NCI-H345 treated with DMSO at 0.1 percent for 48 hours (cell line): ENCODE results near the gene PTPRK.

ENCODE experiments used
- DNase-seq: peaks from one replicate; lab custom pipeline; 2025; ENCODE audit not compliant: unreplicated experiment; lab: John Stamatoyannopoulos, UW

PTPRK gene

GRCh38 chr6:128395596-128395995 lies 124.8 kb downstream of the PTPRK start:
- no peak for DNase-seq

GRCh38 chr6:128395188-128395587 lies 125.2 kb downstream of the PTPRK start:
- DNase-seq: no peak

- DNase-seq: no peak
These were observed 126.2 kb downstream of the PTPRK start for GRCh38 chr6:128394167-128394566.

GRCh38 chr6:128389820-128390534 lies 130.4 kb downstream of the PTPRK start:
- no peak for DNase-seq

- DNase-seq: no peak
These were observed 132.0 kb downstream of the PTPRK start for GRCh38 chr6:128388380-128388779.

- DNase-seq: no peak
These were observed 139.5 kb downstream of the PTPRK start for GRCh38 chr6:128380891-128381290.

GRCh38 chr6:128379577-128379976 lies 140.8 kb downstream of the PTPRK start:
- no peak for DNase-seq

GRCh38 chr6:128376952-128377503 lies 143.4 kb downstream of the PTPRK start:
- DNase-seq: no peak

- no peak for DNase-seq
These were observed 149.3 kb downstream of the PTPRK start for GRCh38 chr6:128371136-128371535.

- no peak for DNase-seq
These were observed 150.3 kb downstream of the PTPRK start for GRCh38 chr6:128370072-128370471.

- no peak for DNase-seq
These were observed 152.0 kb downstream of the PTPRK start for GRCh38 chr6:128368213-128368944.

GRCh38 chr6:128367437-128367836 lies 153.0 kb downstream of the PTPRK start:
- DNase-seq: no peak

GRCh38 chr6:128365520-128366160 lies 154.8 kb downstream of the PTPRK start:
- DNase-seq: no peak

- DNase-seq: no peak
These were observed 155.5 kb downstream of the PTPRK start for GRCh38 chr6:128364766-128365519.

GRCh38 chr6:128363020-128363813 lies 157.2 kb downstream of the PTPRK start:
- DNase-seq: no peak

- no peak for DNase-seq
These were observed 159.0 kb downstream of the PTPRK start for GRCh38 chr6:128361378-128361777.

- no peak for DNase-seq
These were observed 162.1 kb downstream of the PTPRK start for GRCh38 chr6:128358244-128358776.

- DNase-seq: no peak
These were observed 162.8 kb downstream of the PTPRK start for GRCh38 chr6:128357392-128358130.

- no peak for DNase-seq
These were observed 168.0 kb downstream of the PTPRK start for GRCh38 chr6:128352366-128352765.

- DNase-seq: no peak
These were observed 169.2 kb downstream of the PTPRK start for GRCh38 chr6:128351255-128351514.
